Measurements from ENCODE around the gene TCFL5.

TCFL5 gene

GRCh38 chr20:62889411-62889810, 27.8 kb upstream of the TCFL5 start:
- H3K27me3 ChIP-seq (ENCODE audit: low read length): no peaks in the 10 kb centered on the region
- TF ChIP-seq EZH2phosphoT487 (conservative IDR thresholded peaks at IDR 0.05; ENCODE audit: low read length): no peak
- TF ChIP-seq CTCF (IDR thresholded peaks at IDR 0.05; ENCODE audit: insufficient read depth, low read length, poor library complexity, severe bottlenecking): no peak
- no peaks in the 10 kb centered on the region for H3F3A ChIP-seq (ENCODE audit: insufficient read depth)
- no peaks in the 10 kb centered on the region for H3K9me3 ChIP-seq (ENCODE audit: insufficient read depth, low read length)
- H3K27ac ChIP-seq (ENCODE audit: low read depth, low read length): no peak overlapping the region
- peaks cover 27% of the 10 kb centered on the region for H3K36me3 ChIP-seq (ENCODE audit: low read length)
- no peak overlapping the region for H3K4me2 ChIP-seq (ENCODE audit: low read depth, low read length, poor library complexity, severe bottlenecking)
- no peaks in the 10 kb centered on the region for H3K79me2 ChIP-seq (ENCODE audit: insufficient read depth, low read length)
- no peak overlapping the region for H3K9ac ChIP-seq (ENCODE audit: low read length)
- H2AFZ ChIP-seq (ENCODE audit: low read depth, low read length, severe bottlenecking): no peak overlapping the region
- H4K20me1 ChIP-seq (ENCODE audit: low read depth, low read length): no peaks in the 10 kb centered on the region
- H3K9me2 ChIP-seq (replicated peaks; ENCODE audit: insufficient read depth, low read length): no peaks in the 10 kb centered on the region
- no peak overlapping the region for H3K4me3 ChIP-seq (ENCODE audit: insufficient read depth, low read length, poor library complexity, severe bottlenecking)

DNA sequence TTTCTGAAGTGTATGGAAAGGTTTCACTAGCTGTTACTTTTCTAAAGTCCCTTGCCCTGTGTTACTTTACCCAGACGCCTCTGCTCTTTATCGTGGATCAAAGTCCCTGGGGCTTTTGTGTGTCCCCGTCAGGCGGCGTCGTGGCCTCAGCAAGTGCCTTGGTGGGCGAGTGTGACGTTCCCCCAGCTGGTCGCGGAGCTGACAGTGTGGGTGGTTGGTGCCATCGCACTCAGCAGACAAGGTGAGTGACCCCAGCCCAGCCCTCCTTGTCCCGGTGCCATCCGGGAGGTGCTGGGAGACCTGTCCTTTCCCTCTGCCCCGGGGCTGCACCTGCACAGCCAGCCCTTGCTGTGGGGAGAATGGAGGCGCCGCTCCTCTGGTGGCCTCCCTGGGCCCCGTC, 27.3 kb upstream of the TCFL5 start:
- H3K9ac ChIP-seq (ENCODE audit: low read length): no peak overlapping the region
- no peaks in the 10 kb centered on the region for H3K9me3 ChIP-seq (ENCODE audit: insufficient read depth, low read length)
- no peak overlapping the region for H2AFZ ChIP-seq (ENCODE audit: low read depth, low read length, severe bottlenecking)
- no peaks in the 10 kb centered on the region for H4K20me1 ChIP-seq (ENCODE audit: low read depth, low read length)
- no peaks in the 10 kb centered on the region for H3K79me2 ChIP-seq (ENCODE audit: insufficient read depth, low read length)
- no peak overlapping the region for H3K4me3 ChIP-seq (ENCODE audit: insufficient read depth, low read length, poor library complexity, severe bottlenecking)
- H3F3A ChIP-seq (ENCODE audit: insufficient read depth): no peaks in the 10 kb centered on the region
- H3K27me3 ChIP-seq (ENCODE audit: low read length): no peaks in the 10 kb centered on the region
- H3K27ac ChIP-seq (ENCODE audit: low read depth, low read length): no peak overlapping the region
- H3K4me2 ChIP-seq (ENCODE audit: low read depth, low read length, poor library complexity, severe bottlenecking): no peak overlapping the region
- peaks cover 24% of the 10 kb centered on the region for H3K36me3 ChIP-seq (ENCODE audit: low read length)
- no peaks in the 10 kb centered on the region for H3K9me2 ChIP-seq (replicated peaks; ENCODE audit: insufficient read depth, low read length)
- TF ChIP-seq CTCF (IDR thresholded peaks at IDR 0.05; ENCODE audit: insufficient read depth, low read length, poor library complexity, severe bottlenecking) (no peak), EZH2phosphoT487 (conservative IDR thresholded peaks at IDR 0.05; ENCODE audit: low read length) (no peak)

DNA sequence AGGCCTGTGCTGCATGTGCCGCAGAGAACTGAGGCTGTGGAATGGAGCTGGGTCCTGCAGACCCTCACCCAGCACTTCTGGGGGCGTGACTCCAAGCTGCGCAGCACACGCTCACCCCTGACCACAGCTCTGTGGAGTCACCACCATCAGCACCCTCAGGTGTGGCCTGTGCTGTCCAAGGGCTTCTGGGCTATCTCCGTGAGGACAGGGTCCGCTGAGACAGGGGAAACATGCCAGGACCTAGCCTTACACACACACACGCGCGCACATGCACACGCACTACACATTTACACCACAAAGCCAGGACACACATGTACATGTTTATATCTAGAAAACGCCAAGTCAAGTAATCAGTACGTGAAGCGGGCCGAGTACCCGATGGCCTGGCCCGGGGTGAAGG, 26.8 kb upstream of the TCFL5 start:
- no peak overlapping the region for H3K4me2 ChIP-seq (ENCODE audit: low read depth, low read length, poor library complexity, severe bottlenecking)
- no peaks in the 10 kb centered on the region for H3K9me3 ChIP-seq (ENCODE audit: insufficient read depth, low read length)
- peaks cover 24% of the 10 kb centered on the region for H3K36me3 ChIP-seq (ENCODE audit: low read length)
- no peaks in the 10 kb centered on the region for H3K27me3 ChIP-seq (ENCODE audit: low read length)
- no peak overlapping the region for H3K9ac ChIP-seq (ENCODE audit: low read length)
- H2AFZ ChIP-seq (ENCODE audit: low read depth, low read length, severe bottlenecking): no peak overlapping the region
- H4K20me1 ChIP-seq (ENCODE audit: low read depth, low read length): no peaks in the 10 kb centered on the region
- H3K4me3 ChIP-seq (ENCODE audit: insufficient read depth, low read length, poor library complexity, severe bottlenecking): no peak overlapping the region
- no peaks in the 10 kb centered on the region for H3F3A ChIP-seq (ENCODE audit: insufficient read depth)
- H3K9me2 ChIP-seq (replicated peaks; ENCODE audit: insufficient read depth, low read length): no peaks in the 10 kb centered on the region
- no peak for TF ChIP-seq CTCF (IDR thresholded peaks at IDR 0.05; ENCODE audit: insufficient read depth, low read length, poor library complexity, severe bottlenecking)
- TF ChIP-seq EZH2phosphoT487 (conservative IDR thresholded peaks at IDR 0.05; ENCODE audit: low read length): no peak
- H3K27ac ChIP-seq (ENCODE audit: low read depth, low read length): no peak overlapping the region
- H3K79me2 ChIP-seq (ENCODE audit: insufficient read depth, low read length): no peaks in the 10 kb centered on the region

- H2AFZ ChIP-seq (ENCODE audit: low read depth, low read length, severe bottlenecking): no peak overlapping the region
- no peaks in the 10 kb centered on the region for H3F3A ChIP-seq (ENCODE audit: insufficient read depth)
- H3K9me3 ChIP-seq (ENCODE audit: insufficient read depth, low read length): no peaks in the 10 kb centered on the region
- no peaks in the 10 kb centered on the region for H3K27me3 ChIP-seq (ENCODE audit: low read length)
- no peak overlapping the region for H3K4me2 ChIP-seq (ENCODE audit: low read depth, low read length, poor library complexity, severe bottlenecking)
- H3K4me3 ChIP-seq (ENCODE audit: insufficient read depth, low read length, poor library complexity, severe bottlenecking): no peak overlapping the region
- no peaks in the 10 kb centered on the region for H4K20me1 ChIP-seq (ENCODE audit: low read depth, low read length)
- no peak overlapping the region for H3K27ac ChIP-seq (ENCODE audit: low read depth, low read length)
- no peaks in the 10 kb centered on the region for H3K9me2 ChIP-seq (replicated peaks; ENCODE audit: insufficient read depth, low read length)
- no peak overlapping the region for H3K9ac ChIP-seq (ENCODE audit: low read length)
- peaks cover 20% of the 10 kb centered on the region for H3K36me3 ChIP-seq (ENCODE audit: low read length)
- TF ChIP-seq CTCF (IDR thresholded peaks at IDR 0.05; ENCODE audit: insufficient read depth, low read length, poor library complexity, severe bottlenecking) (no peak), EZH2phosphoT487 (conservative IDR thresholded peaks at IDR 0.05; ENCODE audit: low read length) (no peak)
- H3K79me2 ChIP-seq (ENCODE audit: insufficient read depth, low read length): no peaks in the 10 kb centered on the region
Measured at GRCh38 chr20:62887860-62888239, 26.2 kb upstream of the TCFL5 start.

All from SU-DHL-6 (cell line).